Daoy (cell line): ENCODE data around the gene WSB2. TPM values are rescaled to one million over a fixed set of nuclear protein-coding genes. Genes with fewer than 3 reads are reported as not detected.
"Not testable (repeated sequence)": the region's sequence is repeated elsewhere in the genome, so short reads cannot be mapped to it uniquely, and the experiment has no call there.

ENCODE experiments used
- DNase-seq: peaks from one replicate; pipeline ENCODE4 v3.0.0-alpha.2; 2015; ENCODE audit warnings: low read depth
- total RNA-seq: library from RNA; depleted of rRNA; stranded (reverse); fragments of >200 nt; shearing (Covaris generic); gene quantifications from 2 replicates; pipeline ENCODE4 v1.2.3, GENCODE V29; 2014

Gene WSB2
- total RNA-seq, 1 experiment from 2014 or later, result 103 TPM

DNA sequence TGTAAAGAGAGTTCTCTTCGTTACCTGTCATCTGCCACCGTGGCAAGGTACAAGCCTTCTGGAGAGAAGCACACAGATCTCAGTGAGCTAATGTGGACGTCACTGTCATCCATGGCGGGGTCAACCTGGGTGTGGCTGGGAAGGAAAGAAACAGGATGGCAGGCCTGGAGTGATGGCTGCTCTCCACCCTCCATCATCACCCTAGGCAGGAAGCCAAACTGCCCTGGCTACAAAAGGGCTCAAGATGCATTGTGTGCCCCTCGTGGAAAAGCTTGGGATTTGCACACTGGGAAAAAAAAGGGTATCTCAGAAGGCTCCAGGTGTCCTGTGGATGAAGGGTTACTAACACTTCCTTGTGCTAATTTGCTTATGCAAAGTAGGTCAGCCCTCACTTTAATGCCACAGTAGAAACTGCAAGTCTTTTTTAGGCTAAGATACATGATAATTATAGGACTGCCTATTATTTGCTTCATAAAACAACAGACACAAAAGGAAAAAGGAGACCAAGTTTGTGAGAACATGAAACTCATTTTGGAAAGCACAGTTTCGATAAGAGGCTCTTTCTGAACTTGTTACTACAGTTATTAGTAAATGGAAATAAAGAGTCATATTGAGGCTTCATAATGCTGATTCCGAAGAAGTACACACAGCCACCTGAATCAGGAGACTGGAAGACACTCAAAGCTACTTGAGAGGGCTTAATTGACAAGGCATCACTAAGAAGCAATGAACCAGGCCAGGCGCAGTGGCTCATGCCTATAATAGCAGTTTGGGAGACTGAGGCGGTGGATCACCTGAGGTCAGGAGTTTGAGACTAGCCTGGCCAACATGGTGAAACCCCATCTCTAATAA, 25.6 kb downstream of the WSB2 start:
- peak; percentile 48 for DNase-seq

DNA sequence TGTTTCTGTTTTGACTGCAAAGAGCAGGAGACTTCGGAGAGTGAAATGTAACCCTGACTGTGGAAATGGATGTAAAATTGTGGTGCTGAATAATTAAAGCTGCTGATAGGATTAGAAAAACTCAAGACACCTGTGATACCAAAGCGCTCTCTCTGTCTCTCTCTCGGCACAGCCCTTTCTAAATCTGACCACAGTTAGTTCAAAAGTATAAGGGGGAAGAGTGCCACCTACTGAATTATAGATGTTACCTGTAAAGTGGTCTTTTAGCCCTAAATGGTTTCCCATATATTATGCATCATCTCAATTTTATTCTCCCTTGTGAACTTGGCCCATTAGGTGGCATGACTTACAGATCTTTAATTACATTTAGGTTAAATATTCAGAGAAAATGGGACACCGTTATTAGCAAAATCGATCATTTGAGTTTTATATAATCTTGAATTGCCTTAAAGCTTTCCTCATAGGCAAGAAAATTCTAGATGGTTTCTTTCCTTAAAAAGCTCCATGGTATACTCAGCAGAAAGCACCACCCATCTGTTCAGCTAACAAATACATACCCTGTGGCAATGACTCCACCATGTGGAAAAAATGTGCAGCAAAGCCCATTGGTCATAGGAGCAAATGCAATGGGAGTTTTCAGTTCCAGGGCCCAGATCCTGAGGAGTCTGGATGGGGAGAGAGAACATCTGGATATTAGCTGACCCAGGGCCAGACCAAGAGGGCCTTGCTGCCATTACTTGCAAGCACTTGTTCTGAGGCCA, 26.4 kb downstream of the WSB2 start:
- DNase-seq, result peak; percentile 37

DNA sequence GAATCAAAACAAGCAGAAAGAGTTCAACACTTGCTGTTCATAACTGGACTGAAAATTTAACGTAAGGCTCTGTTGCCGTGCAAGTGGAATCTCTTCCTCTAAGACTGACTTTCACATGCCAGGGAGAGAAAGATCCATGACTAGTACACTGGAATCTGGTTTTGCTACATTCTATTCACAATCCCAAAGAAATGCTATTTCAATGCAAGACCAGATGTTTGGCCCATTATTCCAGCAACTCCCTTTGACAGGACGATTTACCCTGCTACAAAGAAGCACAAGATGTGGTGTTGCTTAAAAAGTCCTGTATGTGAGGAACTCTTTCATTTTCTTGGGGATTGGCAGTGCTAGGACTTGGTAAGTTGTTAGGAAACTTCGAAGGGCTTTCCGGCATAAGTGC, 27.1 kb downstream of the WSB2 start:
- DNase-seq, result no peak

DNA sequence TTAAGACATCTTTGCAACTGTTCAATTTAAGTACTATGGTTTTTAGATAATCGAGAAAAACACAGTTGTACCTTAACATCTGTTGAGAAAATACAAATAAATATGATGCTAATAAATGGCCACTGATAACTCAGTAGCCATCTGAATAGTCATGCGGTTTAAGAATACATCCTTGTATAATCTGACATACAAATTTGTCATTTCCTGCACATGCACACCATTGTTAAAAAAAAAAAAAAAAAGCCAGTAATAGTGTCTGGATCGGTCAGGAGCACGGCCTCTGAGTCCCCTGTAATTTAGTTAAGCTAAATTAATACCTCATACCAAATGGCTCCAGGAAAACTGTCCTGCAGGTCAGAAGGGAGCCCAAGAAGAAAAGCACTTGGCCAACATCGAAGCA, 27.7 kb downstream of the WSB2 start:
- no peak for DNase-seq

DNA sequence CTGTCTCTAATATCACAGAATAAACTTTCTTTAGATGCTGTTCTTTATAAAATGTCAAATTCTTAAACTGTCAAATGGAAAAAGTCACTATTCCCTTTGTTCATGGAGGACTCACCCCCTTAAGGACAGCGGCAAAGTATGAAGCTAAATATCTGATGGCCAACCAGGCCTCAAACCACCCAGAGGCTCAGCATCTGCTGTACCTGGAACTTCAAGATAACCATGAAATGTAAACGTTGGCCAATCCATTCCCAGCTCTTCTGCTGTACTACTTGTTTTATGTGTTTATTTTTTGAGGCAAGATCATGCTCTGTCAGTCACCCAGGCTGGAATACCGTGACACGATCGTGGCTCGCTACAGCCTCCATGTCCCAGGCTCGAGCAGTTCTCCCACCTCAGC, 28.8 kb downstream of the WSB2 start:
- DNase-seq, result no peak

DNA sequence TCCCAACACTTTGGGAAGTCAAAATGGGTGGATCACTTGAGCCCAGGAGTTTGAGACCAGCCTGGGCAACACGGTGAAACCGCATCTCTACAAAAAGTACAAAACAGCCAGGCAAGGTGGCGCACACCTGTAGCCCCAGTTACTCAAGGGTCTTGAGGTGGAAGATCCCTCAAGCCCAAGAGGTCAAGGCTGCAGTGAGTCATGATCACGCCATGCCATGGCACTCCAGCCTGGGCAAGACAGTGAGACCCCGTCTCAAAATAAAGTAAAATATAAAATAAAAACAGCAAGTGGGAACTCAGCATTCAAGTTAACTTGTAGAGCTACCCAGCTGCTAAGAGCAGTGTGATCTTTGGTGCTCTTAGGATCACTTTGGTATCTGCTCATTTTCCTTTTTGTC, 31.8 kb downstream of the WSB2 start:
- no peak for DNase-seq

DNA sequence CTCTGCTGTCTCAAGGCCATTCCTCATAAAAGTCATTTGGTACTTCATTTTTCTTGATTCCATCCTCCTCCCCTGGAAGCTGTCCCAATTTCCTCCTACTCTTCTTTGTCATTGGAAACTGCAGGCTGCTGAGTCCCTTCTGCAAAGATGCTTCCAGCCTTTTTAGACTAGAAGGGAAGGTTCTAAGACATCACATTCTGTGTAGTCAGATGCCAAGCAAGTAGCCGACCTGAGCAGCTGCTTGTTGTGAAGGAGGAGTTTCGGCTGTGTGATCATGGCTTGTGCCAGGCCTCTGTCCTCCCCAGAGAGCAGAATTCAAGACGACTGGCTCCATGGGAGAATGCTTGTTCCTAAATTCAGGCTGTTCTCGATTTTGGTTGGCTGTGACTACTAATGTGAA, 35.8 kb downstream of the WSB2 start:
- no peak for DNase-seq

DNA sequence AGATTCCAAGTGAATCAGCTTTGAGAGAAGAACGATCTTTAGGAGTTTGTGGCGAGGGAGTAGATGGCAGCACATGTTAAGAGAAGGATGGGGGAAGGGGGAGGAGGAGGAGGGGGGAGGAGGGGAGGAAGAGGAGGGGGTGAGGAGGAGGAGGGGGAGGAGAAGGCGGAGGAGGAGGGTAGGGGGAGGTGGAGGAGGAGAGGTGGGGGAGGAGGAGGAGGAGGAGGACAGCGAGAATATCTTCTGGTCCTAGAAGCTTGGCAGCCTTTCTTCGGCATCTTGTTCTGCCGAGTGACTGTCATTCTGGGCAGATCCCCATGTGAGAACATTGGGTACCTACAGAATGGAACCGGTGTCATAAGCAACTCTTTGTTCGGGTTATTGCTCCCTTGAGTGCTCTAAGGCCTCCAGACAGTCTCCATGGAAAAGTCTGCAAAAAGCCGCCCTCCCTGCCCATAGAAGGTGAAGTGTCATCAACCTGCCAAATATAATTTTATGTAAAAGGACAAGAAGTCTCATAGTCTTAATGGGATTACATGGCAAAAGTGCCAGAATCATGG, 37.6 kb downstream of the WSB2 start:
- DNase-seq, result no peak

DNA sequence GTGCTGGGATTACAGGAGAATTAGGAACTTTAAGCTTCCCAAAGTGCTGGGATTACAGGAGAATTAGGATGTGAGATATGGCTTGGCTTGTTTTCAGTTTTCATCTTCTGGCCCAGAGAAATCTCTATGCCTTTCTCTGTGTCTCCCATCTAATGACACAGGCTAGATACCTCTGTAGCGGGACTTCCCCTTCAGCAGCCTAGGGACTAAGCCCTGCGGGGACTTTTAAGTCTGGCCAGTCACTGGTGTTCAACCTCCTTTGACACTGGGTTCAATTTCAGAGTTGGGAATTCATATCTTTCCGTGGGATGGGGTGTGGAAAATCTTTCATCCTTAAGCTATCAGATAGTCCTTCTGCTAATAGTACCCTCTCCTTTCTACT, 38.3 kb downstream of the WSB2 start:
- DNase-seq, result no peak

DNA sequence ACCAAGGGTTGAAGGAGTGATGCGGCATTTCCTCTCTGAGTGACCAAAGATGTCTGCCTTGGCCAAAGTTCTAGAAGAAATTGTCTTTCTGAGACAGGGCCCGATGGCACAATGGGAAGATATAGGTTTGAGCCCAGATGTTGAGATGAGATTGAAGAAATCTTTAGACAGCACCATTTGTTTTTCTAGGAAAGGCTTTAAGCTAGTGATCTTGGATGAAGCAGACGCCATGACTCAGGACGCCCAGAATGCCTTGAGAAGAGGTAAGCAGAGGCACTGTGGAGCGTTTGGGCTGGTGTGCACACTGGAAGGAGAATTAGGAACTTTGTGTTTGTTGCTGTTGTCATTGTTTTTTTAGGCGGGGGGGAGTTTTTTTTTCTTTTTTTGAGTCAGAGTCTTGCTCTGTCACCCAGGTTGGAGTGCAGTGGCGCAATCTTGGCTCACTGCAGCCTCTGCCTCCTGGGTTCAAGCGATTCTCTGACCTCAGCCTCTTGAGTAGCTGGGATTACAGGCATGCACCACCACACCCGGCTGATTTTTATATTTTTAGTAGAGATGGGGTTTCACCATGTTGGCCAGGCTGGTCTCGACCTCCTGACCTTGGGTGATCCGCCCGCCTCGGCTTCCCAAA, 38.8 kb downstream of the WSB2 start:
- not testable (repeated sequence) for DNase-seq

DNA sequence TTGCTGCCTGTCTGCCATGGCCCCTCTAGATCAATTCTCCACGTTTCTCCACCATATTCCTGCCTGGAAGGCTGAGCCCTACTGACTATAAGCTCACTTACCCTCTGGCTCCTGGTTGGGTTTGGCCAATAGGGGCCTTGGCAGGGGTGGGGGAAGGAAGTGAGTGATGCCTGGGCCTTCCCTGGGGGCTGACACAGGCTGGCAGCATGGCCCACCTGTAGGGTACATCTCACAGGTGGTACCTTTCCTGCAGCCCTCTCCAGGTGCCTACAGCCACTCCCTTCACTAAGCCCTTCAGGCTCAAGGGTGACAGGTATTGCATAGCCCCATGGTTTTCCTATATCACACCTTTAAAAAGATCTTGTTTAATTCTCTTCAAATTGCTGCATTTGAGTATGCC, 40.9 kb downstream of the WSB2 start:
- DNase-seq, result no peak

DNA sequence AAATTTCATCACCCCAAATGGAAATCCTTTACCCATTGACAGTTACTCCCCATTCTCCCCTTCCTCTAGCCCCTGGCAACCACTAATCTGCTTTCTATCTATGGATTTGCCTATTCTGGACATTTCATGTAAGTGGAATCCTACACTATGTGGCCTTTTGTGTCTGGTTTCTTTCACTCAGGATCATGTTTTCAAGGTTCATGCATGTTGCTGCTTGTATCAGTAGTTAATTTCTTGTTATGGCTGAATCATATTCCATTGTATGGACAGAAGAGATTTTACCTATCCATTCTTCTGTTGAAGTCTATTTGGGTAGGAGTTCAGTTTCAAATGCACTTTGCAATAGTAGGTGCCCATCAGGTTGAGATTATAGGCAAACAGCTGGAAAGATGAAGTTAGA, 43.1 kb downstream of the WSB2 start:
- no peak for DNase-seq

DNA sequence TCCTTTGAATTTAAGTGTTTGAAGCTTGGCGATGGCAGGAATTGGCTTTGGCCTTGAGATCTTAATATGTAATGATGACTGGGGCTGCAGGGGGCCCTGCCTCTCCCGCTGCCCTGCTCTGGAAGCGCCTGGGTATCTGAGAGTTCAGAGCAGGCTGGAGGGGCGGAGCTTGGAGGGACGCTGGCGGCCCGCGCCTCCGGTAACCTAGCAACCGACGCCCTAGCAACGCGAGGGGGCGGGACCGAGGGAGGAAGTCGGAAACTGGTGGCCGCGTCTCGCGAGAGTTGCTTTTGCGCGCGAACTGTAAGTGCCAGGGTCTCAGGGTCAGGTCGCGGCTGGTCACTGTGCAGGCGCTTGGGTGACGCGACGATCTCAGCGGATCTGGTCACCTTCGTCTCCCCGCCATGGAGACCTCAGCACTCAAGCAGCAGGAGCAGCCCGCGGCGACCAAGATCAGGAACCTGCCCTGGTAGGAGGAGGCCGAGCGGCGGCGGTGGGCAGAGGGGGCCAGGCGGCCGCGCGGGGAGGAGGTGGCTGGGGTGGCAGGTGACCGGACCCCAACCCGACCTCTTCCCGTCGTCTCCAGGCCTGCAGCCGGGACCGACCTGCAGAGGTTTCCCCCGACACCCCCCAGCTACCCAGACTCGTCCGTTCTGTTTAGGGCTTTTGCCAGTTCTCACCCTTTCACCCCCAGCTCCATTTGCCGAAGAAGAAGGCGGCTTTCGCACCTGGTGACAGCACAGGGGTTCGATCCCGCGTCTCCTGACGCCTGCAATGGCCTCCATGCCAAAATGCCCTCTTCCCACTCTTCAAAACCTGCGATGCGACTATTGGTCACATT, 44.3 kb downstream of the WSB2 start, which contains the start of gene RFC5:
TSS of gene RFC5 (plus strand) at position 280 of the 841 bp plus-strand sequence. CDS start at position 405, 125 bp downstream.
- peak; percentile 99 for DNase-seq

DNA sequence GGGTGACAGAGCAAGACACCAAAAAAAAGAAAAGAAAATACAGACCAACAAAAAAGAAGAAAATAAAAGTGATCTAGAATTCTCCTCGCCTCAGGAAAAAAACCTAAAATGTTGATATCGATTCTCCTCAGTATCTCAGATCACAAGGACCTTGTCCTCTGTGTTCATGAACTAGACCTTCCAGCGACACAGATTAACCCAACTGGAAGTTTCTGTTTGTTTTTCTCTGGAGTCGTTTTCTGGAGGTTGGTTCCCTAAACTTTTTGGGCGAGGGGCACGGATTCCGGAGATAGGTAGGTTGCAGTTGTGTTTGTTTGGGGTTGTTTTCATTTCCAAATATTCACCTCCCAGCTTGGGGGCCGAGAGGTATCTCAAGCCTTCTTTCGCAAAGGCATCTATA, 45.0 kb downstream of the WSB2 start:
- DNase-seq, result no peak

DNA sequence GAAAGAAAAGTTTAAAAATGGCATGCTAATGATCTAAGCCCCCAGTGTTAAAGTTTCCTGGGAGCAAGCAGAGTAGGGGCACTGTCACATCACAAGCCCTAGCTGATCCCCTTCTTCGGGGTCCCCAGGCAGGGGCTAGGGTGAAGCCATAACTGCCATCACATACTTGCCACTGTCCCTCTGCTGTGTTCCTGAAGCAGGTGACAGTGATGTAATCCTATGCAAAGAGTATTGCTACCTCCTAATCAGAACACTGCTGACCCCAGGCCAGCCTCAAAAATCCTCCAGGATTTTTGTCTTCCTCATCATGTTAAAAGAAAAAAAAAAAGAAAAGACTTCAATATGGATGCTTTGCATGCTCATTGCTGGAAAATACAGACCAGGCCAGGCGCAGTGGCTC, 45.7 kb downstream of the WSB2 start:
- no peak for DNase-seq

DNA sequence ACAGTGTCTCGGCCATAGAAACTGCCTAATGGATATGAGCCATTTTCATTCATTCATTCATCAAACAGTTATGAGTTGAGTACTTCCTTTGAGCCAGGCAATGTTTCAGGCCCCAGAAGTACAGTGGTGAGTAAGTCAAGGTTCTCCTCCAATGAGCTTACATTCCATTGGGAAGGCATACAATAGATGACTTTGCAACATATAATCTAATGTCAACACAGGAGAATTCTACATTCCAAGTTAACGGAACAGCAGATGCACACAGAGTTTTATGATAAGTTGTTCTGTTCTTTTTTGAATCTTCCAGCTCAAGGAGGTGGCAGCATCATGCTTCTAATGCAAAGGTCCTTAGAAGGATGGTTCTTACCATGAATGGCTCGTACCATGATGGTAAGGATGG, 47.7 kb downstream of the WSB2 start:
- no peak for DNase-seq

DNA sequence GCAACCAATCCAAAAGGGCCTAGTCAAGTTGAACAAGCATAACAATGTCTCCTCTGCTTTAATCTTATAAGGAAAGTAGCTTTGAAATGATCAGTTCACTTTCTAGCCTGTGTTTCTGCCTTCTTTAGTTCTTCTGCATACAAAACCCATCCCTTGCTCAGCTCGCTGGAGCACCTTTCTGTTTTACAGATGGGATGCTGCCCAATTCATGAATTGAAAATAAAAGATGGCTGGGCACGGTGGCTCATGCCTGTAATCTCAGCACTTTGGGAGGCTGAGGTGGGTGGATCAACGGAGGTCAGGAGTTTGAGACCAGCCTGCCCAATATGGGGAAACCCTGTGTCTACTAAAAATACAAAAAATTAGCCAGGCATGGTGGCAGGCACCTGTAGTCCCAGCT, 49.0 kb downstream of the WSB2 start:
- no peak for DNase-seq

DNA sequence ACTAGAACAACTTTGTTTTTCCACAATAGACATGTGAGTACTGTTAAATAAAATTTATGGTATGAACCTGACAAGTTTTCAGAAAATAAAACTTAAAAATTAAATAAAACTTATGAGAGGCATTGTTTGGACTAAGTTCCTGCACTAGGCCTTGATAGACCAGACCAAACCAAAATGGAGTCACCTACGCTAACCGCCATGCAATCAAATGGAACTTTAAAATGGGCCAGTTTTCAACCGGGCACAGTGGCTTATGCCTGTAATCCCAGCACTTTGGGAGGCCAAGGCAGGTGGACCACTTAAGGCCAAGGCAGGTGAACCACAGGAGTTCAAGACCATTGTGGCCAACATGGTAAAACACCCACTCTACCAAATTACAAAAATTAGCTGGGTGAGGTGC, 49.6 kb downstream of the WSB2 start:
- no peak for DNase-seq

DNA sequence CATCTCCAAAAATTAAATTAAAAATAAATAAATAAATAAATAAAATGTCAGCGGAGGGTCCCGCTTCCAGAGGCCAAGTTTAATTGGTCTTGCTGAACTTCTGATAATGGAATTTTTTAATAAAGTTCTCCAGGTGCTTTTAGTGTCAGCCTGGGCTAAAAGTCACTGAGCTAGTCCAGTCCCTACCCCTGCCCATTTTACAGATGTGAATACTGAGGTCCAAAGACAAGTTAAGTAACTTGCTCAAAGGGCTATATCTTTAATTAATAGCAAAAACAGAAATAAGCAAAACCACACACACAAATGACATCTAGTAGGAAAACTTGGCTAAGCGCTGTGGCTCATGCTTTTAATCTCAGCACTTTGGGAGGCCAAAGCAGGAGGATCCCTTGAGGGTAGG, 50.1 kb downstream of the WSB2 start:
- DNase-seq, result no peak

DNA sequence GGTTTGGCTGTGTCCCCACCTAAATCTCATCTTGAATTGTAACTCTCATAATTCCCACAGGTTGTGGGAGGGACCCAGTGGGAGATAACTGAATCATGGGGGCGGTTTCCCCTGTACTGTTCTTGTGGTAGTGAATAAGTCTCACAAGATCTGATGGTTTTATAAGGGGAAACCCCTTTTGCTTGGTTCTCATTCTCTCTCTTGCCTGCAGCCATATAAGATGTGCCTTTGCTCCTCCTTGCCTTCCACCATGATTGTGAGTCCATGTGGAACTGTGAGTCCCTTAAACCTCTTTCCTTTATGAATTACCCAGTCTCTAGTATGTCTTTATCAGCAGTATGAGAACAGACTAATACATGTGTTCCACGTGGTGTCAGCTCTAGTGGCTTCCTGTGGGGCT, 61.2 kb downstream of the WSB2 start:
- not testable (repeated sequence) for DNase-seq

DNA sequence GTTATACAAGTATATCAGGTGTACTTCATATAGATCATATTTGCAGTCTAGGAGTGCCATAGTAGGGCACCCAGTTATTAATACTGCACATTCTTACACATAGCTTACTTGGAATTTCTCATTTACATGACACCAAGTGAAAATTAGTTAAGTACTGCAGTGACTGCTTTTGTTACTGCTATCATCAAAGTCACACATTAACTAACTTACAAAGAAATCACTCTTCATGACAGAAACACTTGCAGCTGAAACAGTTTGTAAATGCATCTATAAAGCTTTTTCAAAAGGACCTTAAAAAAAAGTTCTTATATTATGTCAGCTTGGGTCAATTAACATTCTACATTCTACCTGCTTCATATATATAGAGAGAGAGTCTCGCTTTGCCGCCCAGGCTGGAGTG, 62.3 kb downstream of the WSB2 start:
- no peak for DNase-seq
